Heart left ventricle (tissue), 16 donors: ENCODE results near the gene RPS6KA6. TPM values are rescaled to one million over a fixed set of nuclear protein-coding genes. Genes with fewer than 3 reads are reported as not detected.

ENCODE experiments used
- ATAC-seq, 4 donors: fragments of 200-7000 bp; cut with Tn5 transposase; one replicate each; pipeline ENCODE4 v1.9.1; 2020 to 2022; ENCODE audit warnings: moderate library complexity in 4 of 4, mild to moderate bottlenecking in 3 of 4, moderate number of reproducible peaks in 1 of 4
- DNase-seq, 5 donors: peaks; one replicate each; pipeline ENCODE4 v3.0.0-alpha.2; 2020
- H3K27ac ChIP-seq, 12 donors: fragments of 200-600 bp; sonication (generic) in 4 of 12; one replicate each; pipeline versions ENCODE4 v1.5.0 to v1.8.0; 2016 to 2022; ENCODE audit warnings: mild to moderate bottlenecking in 2 of 12
- H3K27me3 ChIP-seq, 9 donors: fragments of 200-600 bp; sonication (generic) in 2 of 9; one replicate each; pipeline versions ENCODE4 v1.5.1 to v1.8.0; 2016 to 2022; ENCODE audit warnings: mild to moderate bottlenecking in 3 of 9
- H3K36me3 ChIP-seq, 9 donors: fragments of 200-600 bp; sonication (generic) in 2 of 9; one replicate each; pipeline versions ENCODE4 v1.5.0 to v1.8.0; 2018 to 2022; ENCODE audit warnings: mild to moderate bottlenecking in 2 of 9
- H3K4me1 ChIP-seq, 12 donors: fragments of 200-600 bp; sonication (generic) in 4 of 12; one replicate each; pipeline versions ENCODE4 v1.5.0 to v1.8.0; 2016 to 2022; ENCODE audit warnings: mild to moderate bottlenecking in 3 of 12
- H3K4me3 ChIP-seq, 12 donors: fragments of 200-600 bp; sonication (generic) in 4 of 12; one replicate each; pipeline versions ENCODE4 v1.5.0 to v1.8.0; 2017 to 2022; ENCODE audit warnings: mild to moderate bottlenecking in 9 of 12, moderate library complexity in 4 of 12
- H3K9me3 ChIP-seq, 12 donors: fragments of 200-600 bp; sonication (generic) in 4 of 12; one replicate each; pipeline versions ENCODE4 v1.5.0 to v1.8.0; 2016 to 2022; ENCODE audit warnings: mild to moderate bottlenecking in 1 of 12
- POLR2A ChIP-seq, 2 donors: fragments of 450-650 bp; IDR thresholded peaks; one replicate each; pipeline ENCODE4 v1.6.1; 2017; ENCODE audit warnings: antibody characterized with exemption in 2 of 2, mild to moderate bottlenecking in 2 of 2, moderate library complexity in 2 of 2
- WGBS, 4 donors: extraction: QIAGEN DNeasy Blood & Tissue Kit in 2 of 4; methylation state at CpG; one replicate each; pipeline versions ENCODE4 v1.1.5 to v1.1.7; 2013 to 2018; 5-methylcytosine and 5-hydroxymethylcytosine counted together
- intact Hi-C, 10 donors: fragments of 100-400 bp; cut with DNase I; formaldehyde crosslinking; loops; one replicate each; pipeline versions ENCODE4 v1.11.1 to v1.14.2; 2022
- microRNA-seq, 4 donors: library from miRNA; unstranded; fragments of <30 nt; microRNA quantifications; one replicate each; pipeline versions ENCODE4 to v1.2.0, GENCODE V29; 2017 to 2020
- polyA plus RNA-seq, 2 donors: library from polyadenylated mRNA; stranded (reverse); fragments of 200-250 nt; gene quantifications; one replicate each; pipeline ENCODE4 v1.2.3, GENCODE V29; 2013
- total RNA-seq, 9 donors: library from RNA; depleted of rRNA in 2 of 9; stranded (reverse); fragments of >200 nt in 2 of 9; fragmentation: NEBNext Ultra II Directional in 3 of 9; extraction: Animal tissue kit (Norgen Biotek cat#: 25700) in 3 of 9; gene quantifications; one replicate each; pipeline versions ENCODE4 v1.1.0 to v1.2.4, GENCODE V29; 2016 to 2023
- TF ChIP-seq, protein P1 (sequence below), 12 donors: fragments of 200-600 bp; sonication (generic) in 4 of 12; IDR thresholded peaks; one replicate each; pipeline versions ENCODE4 v1.5.0 to v1.8.0; 2018 to 2022; ENCODE audit warnings: antibody characterized with exemption in 12 of 12, mild to moderate bottlenecking in 5 of 12
- donor health status: ischemic (EF 13 %, LVEDD 7.1; RV severe dilation, severe dysfunction).
- donor health status: healthy with polysubstance abuse.
- donor health status: DM: no; HTN: yes; CAD: no.
- donor health status: DM: no; HTN: no; CAD: no.
- donor health status: ischemic (EF 25% LVEDD 6.9; RV normal size, moderate dysfunction).
- donor health status: ischemic (EF 25% LVEDD 5.7; RV mildly dilated, moderate dysfunction).
- donor health status: healthy.
- donor health status: DM: yes; HTN: yes; CAD: no.
- donor health status: ischemic (EF 35%, LVEDD 5.7; RV mildly dilated, moderate dysfunction).
- donor health status: nonischemic (EF 11% LVEDD 7.7; RV severe dilation, severe dysfunction).
- donor health status: DM: yes; HTN: yes; CAD: no.
- donor health status: PGD.
- donor health status: ischemic (EF 29% LVEDD 5.4; RV normal size, mild dysfunction).
- donor health status: nonischemic (EF 23%, LVEDD 6.1; RV moderate dilation, normal function).

RPS6KA6 gene
- total and polyA plus RNA-seq, 11 donors = 0.04 to 0.75 (median 0.48) TPM

- Histone ChIP-seq H3K27ac (no peak overlapping the region), H3K4me1 (no peaks in the 10 kb centered on the region), H3K27me3 (no peaks in the 10 kb centered on the region), H3K36me3 (no peaks in the 10 kb centered on the region), H3K4me3 (no peak overlapping the region), H3K9me3 (no peaks in the 10 kb centered on the region)
- TF ChIP-seq, protein P1, sequence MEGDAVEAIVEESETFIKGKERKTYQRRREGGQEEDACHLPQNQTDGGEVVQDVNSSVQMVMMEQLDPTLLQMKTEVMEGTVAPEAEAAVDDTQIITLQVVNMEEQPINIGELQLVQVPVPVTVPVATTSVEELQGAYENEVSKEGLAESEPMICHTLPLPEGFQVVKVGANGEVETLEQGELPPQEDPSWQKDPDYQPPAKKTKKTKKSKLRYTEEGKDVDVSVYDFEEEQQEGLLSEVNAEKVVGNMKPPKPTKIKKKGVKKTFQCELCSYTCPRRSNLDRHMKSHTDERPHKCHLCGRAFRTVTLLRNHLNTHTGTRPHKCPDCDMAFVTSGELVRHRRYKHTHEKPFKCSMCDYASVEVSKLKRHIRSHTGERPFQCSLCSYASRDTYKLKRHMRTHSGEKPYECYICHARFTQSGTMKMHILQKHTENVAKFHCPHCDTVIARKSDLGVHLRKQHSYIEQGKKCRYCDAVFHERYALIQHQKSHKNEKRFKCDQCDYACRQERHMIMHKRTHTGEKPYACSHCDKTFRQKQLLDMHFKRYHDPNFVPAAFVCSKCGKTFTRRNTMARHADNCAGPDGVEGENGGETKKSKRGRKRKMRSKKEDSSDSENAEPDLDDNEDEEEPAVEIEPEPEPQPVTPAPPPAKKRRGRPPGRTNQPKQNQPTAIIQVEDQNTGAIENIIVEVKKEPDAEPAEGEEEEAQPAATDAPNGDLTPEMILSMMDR (IDR thresholded peaks at IDR 0.05) = no peak
- no peak for TF ChIP-seq POLR2A (IDR thresholded peaks at IDR 0.05)
- intact Hi-C loops = no loop called here
- DNase-seq = no peak
- no peak for ATAC-seq
- 44 to 82% (median 56%) methylated on average over 2 of the region's 2 CpGs for WGBS, 4 donors
Measured at GRCh38 chrX:84047339-84047738, 140.7 kb downstream of the RPS6KA6 start.

- DNase-seq (no peak), ATAC-seq (no peak)
- H3K4me1 ChIP-seq = no peaks in the 10 kb centered on the region
- TF ChIP-seq POLR2A (IDR thresholded peaks at IDR 0.05) = no peak
- TF ChIP-seq, protein P1 (IDR thresholded peaks at IDR 0.05) = peak in 11 of 12 donors; percentile 30 to 64 (median 50)
- intact Hi-C loops = no loop called here
- 28 to 32% (median 32%) methylated on average over 7 of the region's 7 CpGs for WGBS, 4 donors
- H3K9me3 ChIP-seq = no peaks in the 10 kb centered on the region
- H3K27ac ChIP-seq = no peak overlapping the region
- H3K4me3 ChIP-seq = no peak overlapping the region
- H3K27me3 ChIP-seq = no peaks in the 10 kb centered on the region
- no peaks in the 10 kb centered on the region for H3K36me3 ChIP-seq
Measured at GRCh38 chrX:84046403-84046984, 141.5 kb downstream of the RPS6KA6 start.

DNA sequence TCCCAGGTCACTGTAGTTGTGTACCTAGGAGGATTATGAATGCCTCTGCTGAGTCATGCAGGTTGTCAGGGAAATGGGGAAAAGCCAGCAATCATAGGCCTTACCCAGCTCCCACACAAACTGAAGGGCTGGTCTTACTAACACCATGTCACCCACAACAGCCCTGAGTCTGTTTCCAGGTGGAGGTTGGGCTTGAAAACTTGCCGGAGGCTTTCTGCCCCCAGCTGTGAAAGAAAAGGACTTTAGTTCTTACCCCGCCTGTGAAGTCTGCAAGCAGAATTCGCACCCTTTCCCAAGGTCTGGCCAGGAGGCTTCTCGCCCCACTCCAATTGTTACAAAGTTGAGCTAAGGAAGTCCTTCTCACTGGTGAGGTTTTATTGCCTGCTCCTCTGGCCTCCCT is 143.9 kb downstream of the RPS6KA6 start:
- no peak for DNase-seq
- intact Hi-C loops = no loop called here
- TF ChIP-seq, protein P1 (IDR thresholded peaks at IDR 0.05) = no peak
- no peak for TF ChIP-seq POLR2A (IDR thresholded peaks at IDR 0.05)
- Histone ChIP-seq H3K9me3 (no peaks in the 10 kb centered on the region), H3K27me3 (no peaks in the 10 kb centered on the region), H3K4me1 (no peaks in the 10 kb centered on the region), H3K4me3 (no peak overlapping the region), H3K36me3 (no peaks in the 10 kb centered on the region), H3K27ac (no peak overlapping the region)
- no peak for ATAC-seq
- WGBS, 4 donors = 53 to 73% (median 64%) methylated on average over 4 of the region's 4 CpGs

Small RNA genes lying within 50 kb of the gene (microRNA-seq; reads per million reads assigned to microRNA genes)
- 0 reads per million in 4 donors for gene MIR548I4
